Left ventricle myocardium inferior (tissue), 1 donor: ENCODE measurements around the gene FAM89A. TPM values are rescaled to one million over a fixed set of nuclear protein-coding genes. Genes with fewer than 3 reads are reported as not detected.
"Not testable (repeated sequence)": the region's sequence is repeated elsewhere in the genome, so short reads cannot be mapped to it uniquely, and the experiment has no call there.

Source experiments
- DNase-seq: peaks from one replicate; pipeline ENCODE4 v3.0.0-alpha.2; 2020
- H3K27ac ChIP-seq: fragments of 200-600 bp; replicated peaks from 2 replicates; pipeline ENCODE4 v1.8.0; 2021
- H3K27me3 ChIP-seq: fragments of 200-600 bp; 2 replicates; pipeline ENCODE4 v1.8.0; 2021; ENCODE audit warnings: low read depth
- H3K36me3 ChIP-seq: fragments of 200-600 bp; 2 replicates; pipeline ENCODE4 v1.8.0; 2021
- H3K4me1 ChIP-seq: fragments of 200-600 bp; 2 replicates; pipeline ENCODE4 v1.8.0; 2021
- H3K4me3 ChIP-seq: fragments of 200-600 bp; 2 replicates; pipeline ENCODE4 v1.8.0; 2021; ENCODE audit warnings: mild to moderate bottlenecking, moderate library complexity
- H3K9me3 ChIP-seq: fragments of 200-600 bp; replicated peaks from 2 replicates; pipeline ENCODE4 v1.8.0; 2021
- CTCF ChIP-seq: fragments of 200-600 bp; IDR thresholded peaks from 2 replicates; pipeline ENCODE4 v1.8.0; 2021; ENCODE audit warnings: antibody characterized with exemption, mild to moderate bottlenecking, borderline replicate concordance
- intact Hi-C: fragments of 100-400 bp; cut with micrococcal nuclease; formaldehyde crosslinking; loops from one replicate; pipeline ENCODE4 v1.11.0; 2022
- total RNA-seq: library from RNA; stranded (reverse); fragmentation: NEBNext Ultra II Directional; extraction: Animal tissue kit (Norgen Biotek cat#: 25700); gene quantifications from one replicate; pipeline ENCODE4 v1.2.1, GENCODE V29; 2021
- donor health status: DM: no; HTN: yes; CAD: no; lungs with severe emphysema.

Gene FAM89A
- total RNA-seq, 1 donor from 2014 or later, result 6.5 TPM

- no peaks in the 10 kb centered on the region for H3K9me3 ChIP-seq
- intact Hi-C loops, result no loop called here
- no peak overlapping the region for H3K4me3 ChIP-seq
- no peaks in the 10 kb centered on the region for H3K4me1 ChIP-seq
- no peaks in the 10 kb centered on the region for H3K27me3 ChIP-seq
- H3K36me3 ChIP-seq, result peaks cover 32% of the 10 kb centered on the region
- DNase-seq, result no peak
- no peak overlapping the region for H3K27ac ChIP-seq
- no peak for TF ChIP-seq CTCF
These were observed 53.1 kb downstream of the FAM89A start for GRCh38 chr1:230986976-230987375.

DNA sequence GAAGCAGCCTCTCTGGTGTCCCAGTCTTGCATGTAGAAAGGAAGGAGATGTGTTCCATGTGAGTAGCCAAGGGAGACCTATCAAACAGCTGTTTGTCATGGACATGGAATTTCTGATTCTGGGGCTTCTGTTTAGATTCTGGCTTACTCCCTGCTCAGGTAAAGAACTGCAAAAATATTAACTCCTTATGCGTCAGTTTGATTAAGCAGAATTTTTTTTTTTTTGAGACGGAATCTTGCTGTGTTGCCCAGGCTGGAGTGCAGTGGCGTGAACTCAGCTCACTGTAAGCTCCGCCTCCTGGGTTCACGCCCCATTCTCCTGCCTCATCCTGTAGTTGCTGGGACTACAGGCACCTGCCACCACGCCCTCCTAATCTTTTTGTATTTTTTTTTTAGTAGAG lies 54.3 kb downstream of the FAM89A start:
- intact Hi-C loops, result no loop called here
- TF ChIP-seq CTCF, result no peak
- peaks cover 32% of the 10 kb centered on the region for H3K36me3 ChIP-seq
- H3K27me3 ChIP-seq, result no peaks in the 10 kb centered on the region
- H3K4me3 ChIP-seq, result no peak overlapping the region
- no peak for DNase-seq
- H3K27ac ChIP-seq, result no peak overlapping the region
- no peaks in the 10 kb centered on the region for H3K9me3 ChIP-seq
- H3K4me1 ChIP-seq, result no peaks in the 10 kb centered on the region

- DNase-seq, H3K4me3 ChIP-seq, H3K27me3 ChIP-seq, H3K27ac ChIP-seq, H3K9me3 ChIP-seq, H3K4me1 ChIP-seq, intact Hi-C loops: not testable (repeated sequence)
- H3K36me3 ChIP-seq, result peaks cover 23% of the 10 kb centered on the region
These were observed 55.2 kb downstream of the FAM89A start for GRCh38 chr1:230984622-230985515.

- H3K9me3 ChIP-seq, result no peaks in the 10 kb centered on the region
- H3K27ac ChIP-seq, result no peak overlapping the region
- H3K4me3 ChIP-seq, result no peak overlapping the region
- peaks cover 16% of the 10 kb centered on the region for H3K4me1 ChIP-seq
- no peak for DNase-seq
- TF ChIP-seq CTCF, result no peak
- no peaks in the 10 kb centered on the region for H3K27me3 ChIP-seq
- intact Hi-C loops, result no loop called here
- peaks cover 14% of the 10 kb centered on the region for H3K36me3 ChIP-seq
These were observed 56.2 kb downstream of the FAM89A start for GRCh38 chr1:230983811-230984210.

GRCh38 chr1:230982696-230983095 lies 57.4 kb downstream of the FAM89A start:
- H3K27me3 ChIP-seq, result no peaks in the 10 kb centered on the region
- DNase-seq, result no peak
- intact Hi-C loops, result no loop called here

More at GRCh38 chr1:230982696-230983095, 57.4 kb downstream of the FAM89A start:
- no peak overlapping the region for H3K4me3 ChIP-seq
- H3K36me3 ChIP-seq, result peaks cover 14% of the 10 kb centered on the region
- peaks cover 21% of the 10 kb centered on the region for H3K4me1 ChIP-seq
- no peak overlapping the region for H3K27ac ChIP-seq
- no peaks in the 10 kb centered on the region for H3K9me3 ChIP-seq
- TF ChIP-seq CTCF, result no peak
